B cell (primary cell): ENCODE results near the gene TFEB. TPM values are rescaled to one million over a fixed set of nuclear protein-coding genes. Genes with fewer than 3 reads are reported as not detected.

Source experiments
- ATAC-seq: fragments of 200-7000 bp; cut with Tn5 transposase; one replicate; pipeline ENCODE4 v1.10.0; 2021; ENCODE audit warnings: low read depth, mild to moderate bottlenecking, moderate number of reproducible peaks, moderate library complexity
- CTCF ChIA-PET: fragments of 350-600 bp; sonication (Branson Sonifier 250); formaldehyde crosslinking; loops from one replicate; lab custom pipeline; 2021; ENCODE audit warnings: antibody characterized with exemption, inconsistent platforms; lab: Charles Lee
- POLR2A ChIA-PET: fragments of 350-600 bp; sonication (Branson Sonifier 250); formaldehyde crosslinking; loops from one replicate; lab custom pipeline; 2021; ENCODE audit warnings: antibody characterized with exemption; lab: Charles Lee
- DNase-seq: peaks from one replicate; pipeline ENCODE4 v3.0.0; 2013
- H2AFZ ChIP-seq: 2 replicates; pipeline ENCODE4 v1.6.1; 2012; ENCODE audit warnings: mild to moderate bottlenecking, low read depth, low read length; ENCODE audit not compliant: insufficient read depth, poor library complexity, severe bottlenecking
- H3K27ac ChIP-seq, 2 donors: 1 replicate in 1 of 2; 2 replicates in 1 of 2; pipeline ENCODE4 v1.5.1; 2012 to 2013; ENCODE audit warnings: low read length in 2 of 2, mild to moderate bottlenecking in 2 of 2, moderate library complexity in 1 of 2
- H3K27me3 ChIP-seq, 4 experiments: fragments of 200-600 bp in 1 of 4; sonication (generic) in 1 of 4; replicated peaks in 1 of 4; 1 replicate in 2 of 4; 2 replicates in 2 of 4; pipeline versions ENCODE4 v1.6.1 to v1.7.0; 2013 to 2016; ENCODE audit warnings: low read length in 3 of 4, mild to moderate bottlenecking in 2 of 4, mixed read lengths in 1 of 4, moderate library complexity in 1 of 4; ENCODE audit not compliant: insufficient read depth in 4 of 4, control insufficient read depth in 3 of 4; ENCODE audit errors: control extremely low read depth in 1 of 4
- H3K36me3 ChIP-seq, 2 experiments: replicated peaks in 1 of 2; 1 replicate in 1 of 2; 2 replicates in 1 of 2; pipeline versions ENCODE4 v1.6.1 to v1.7.1; 2013; ENCODE audit warnings: low read length in 1 of 2; ENCODE audit not compliant: insufficient read depth in 2 of 2, control insufficient read depth in 1 of 2; ENCODE audit errors: control extremely low read depth in 1 of 2, extremely low read depth in 1 of 2
- H3K4me1 ChIP-seq, 2 donors: fragments of 200-600 bp in 1 of 2; sonication (generic) in 1 of 2; 1 replicate in 1 of 2; 2 replicates in 1 of 2; pipeline versions ENCODE4 v1.5.1 to v1.6.1; 2013 to 2017; ENCODE audit warnings: low read length in 2 of 2; ENCODE audit not compliant: control insufficient read depth in 2 of 2, insufficient read depth in 2 of 2
- H3K4me2 ChIP-seq: replicated peaks from 2 replicates; pipeline ENCODE3; 2012; ENCODE audit warnings: mild to moderate bottlenecking, low read depth, low read length; ENCODE audit not compliant: poor library complexity, severe bottlenecking
- H3K4me3 ChIP-seq, 5 experiments: fragments of 200-600 bp in 1 of 5; sonication (generic) in 1 of 5; 1 replicate in 3 of 5; 2 replicates in 2 of 5; pipeline versions ENCODE4 v1.5.1 to v1.7.0; 2011 to 2016; ENCODE audit warnings: low read length in 4 of 5, mild to moderate bottlenecking in 4 of 5, low read depth in 2 of 5, control low read depth in 1 of 5, moderate library complexity in 1 of 5; ENCODE audit not compliant: insufficient read depth in 1 of 5; ENCODE audit errors: control extremely low read depth in 1 of 5, extremely low read depth in 1 of 5
- H3K79me2 ChIP-seq: fragments of 200-600 bp; sonication (generic); one replicate; pipeline ENCODE4 v1.6.0; 2016; ENCODE audit warnings: low read length; ENCODE audit not compliant: control insufficient read depth, insufficient read depth
- H3K9ac ChIP-seq: fragments of 200-600 bp; sonication (generic); 2 replicates; pipeline ENCODE4 v1.6.1; 2017; ENCODE audit warnings: mild to moderate bottlenecking, low read length, moderate library complexity
- H3K9me3 ChIP-seq, 3 donors: one replicate each; pipeline versions ENCODE4 v1.6.1 to v1.7.1; 2013; ENCODE audit warnings: low read length in 2 of 3; ENCODE audit not compliant: control insufficient read depth in 2 of 3, insufficient read depth in 1 of 3; ENCODE audit errors: control extremely low read depth in 1 of 3
- H4K20me1 ChIP-seq: 2 replicates; pipeline ENCODE4 v1.6.0; 2012; ENCODE audit warnings: mild to moderate bottlenecking, low read length; ENCODE audit not compliant: insufficient read depth, control insufficient read depth, poor library complexity, severe bottlenecking
- H3K27ac Mint-ChIP-seq: one replicate; pipeline ENCODE4 v1.8.0; 2021; ENCODE audit warnings: mixed read lengths
- H3K27me3 Mint-ChIP-seq: one replicate; pipeline ENCODE4 v1.8.0; 2021; ENCODE audit warnings: mixed read lengths
- H3K4me1 Mint-ChIP-seq: one replicate; pipeline ENCODE4 v1.8.0; 2021; ENCODE audit warnings: mixed read lengths
- H3K4me3 Mint-ChIP-seq: one replicate; pipeline ENCODE4 v1.8.0; 2021; ENCODE audit warnings: mixed read lengths
- H3K9me3 Mint-ChIP-seq: one replicate; pipeline ENCODE4 v1.8.0; 2022; ENCODE audit warnings: mixed read lengths; ENCODE audit not compliant: insufficient read depth
- CTCF ChIP-seq: fragments of 200-600 bp; IDR thresholded peaks from one replicate; pipeline ENCODE4 v1.8.0; 2022; ENCODE audit warnings: antibody characterized with exemption, mild to moderate bottlenecking
- EZH2 ChIP-seq: IDR thresholded peaks from 2 replicates; pipeline ENCODE4 v1.6.1; 2012; ENCODE audit warnings: borderline replicate concordance, low read depth, mild to moderate bottlenecking, moderate library complexity, low read length; ENCODE audit not compliant: insufficient read depth, poor library complexity, severe bottlenecking
- WGBS: methylation state at CpG from one replicate; pipeline ENCODE4 v1.1.5; 2013; ENCODE audit warnings: missing lambda C conversion rate; ENCODE audit not compliant: insufficient coverage; 5-methylcytosine and 5-hydroxymethylcytosine counted together
- intact Hi-C: fragments of 100-400 bp; cut with micrococcal nuclease; formaldehyde crosslinking; loops from one replicate; pipeline ENCODE4 v1.10.0; 2022
- polyA plus RNA-seq: library from polyadenylated mRNA; depleted of rRNA; stranded (reverse); fragments of >200 nt; gene quantifications from 2 replicates; pipeline ENCODE4 v1.2.3, GENCODE V29; 2012
- total RNA-seq, 2 donors: library from RNA; stranded (reverse); fragments of 120-200 nt in 1 of 2; gene quantifications; 1 replicate in 1 of 2; 2 replicates in 1 of 2; pipeline versions ENCODE4 v1.2.3 to v1.2.4, GENCODE V29; 2013 to 2022

Gene TFEB
- total and polyA plus RNA-seq, 2 donors (not counting 1 experiment from before 2014, with no cell fraction given) = 113 to 148 TPM

GRCh38 chr6:41655646-41656001 is 79.8 kb downstream of the TFEB start:
- no peaks in the 10 kb centered on the region for H3K79me2 ChIP-seq
- no peak overlapping the region for H2AFZ ChIP-seq
- no peaks in the 10 kb centered on the region for H3K4me1 ChIP-seq
- WGBS = 74% methylated on average over 9 of the region's 12 CpGs
- POLR2A ChIA-PET = no interaction called here
- H3K4me1 Mint-ChIP-seq = no peaks in the 10 kb centered on the region
- H3K4me3 Mint-ChIP-seq = no peak overlapping the region
- ATAC-seq (no peak), DNase-seq (no peak)
- peaks cover 0 to 23% (median 4%) of the 10 kb centered on the region in 4 experiments for H3K27me3 ChIP-seq
- H3K9ac ChIP-seq = no peak overlapping the region
- no peaks in the 10 kb centered on the region for H4K20me1 ChIP-seq
- CTCF ChIA-PET = no interaction called here
- no peak overlapping the region for H3K27ac Mint-ChIP-seq
- H3K27me3 Mint-ChIP-seq = peaks cover 47% of the 10 kb centered on the region
- H3K9me3 ChIP-seq = no peaks in the 10 kb centered on the region
- H3K27ac ChIP-seq = no peak overlapping the region
- intact Hi-C loops = no loop called here
- no peak overlapping the region for H3K4me3 ChIP-seq
- no peak overlapping the region for H3K4me2 ChIP-seq
- H3K36me3 ChIP-seq = no peaks in the 10 kb centered on the region
- H3K9me3 Mint-ChIP-seq = no peaks in the 10 kb centered on the region
- TF ChIP-seq CTCF (no peak), EZH2 (no peak)

GRCh38 chr6:41655176-41655575 is 80.2 kb downstream of the TFEB start:
- H3K4me3 Mint-ChIP-seq = no peak overlapping the region
- H3K9me3 Mint-ChIP-seq = no peaks in the 10 kb centered on the region
- 100% methylated on average over 2 of the region's 8 CpGs for WGBS
- TF ChIP-seq CTCF (no peak), EZH2 (no peak)
- Histone ChIP-seq H4K20me1 (no peaks in the 10 kb centered on the region), H3K27ac (no peak overlapping the region), H3K36me3 (no peaks in the 10 kb centered on the region), H2AFZ (no peak overlapping the region), H3K27me3 (peaks cover 0 to 20% (median 4%) of the 10 kb centered on the region in 4 experiments), H3K9me3 (no peaks in the 10 kb centered on the region), H3K4me1 (no peaks in the 10 kb centered on the region), H3K79me2 (no peaks in the 10 kb centered on the region), H3K4me2 (no peak overlapping the region), H3K9ac (no peak overlapping the region), H3K4me3 (no peak overlapping the region)
- H3K27me3 Mint-ChIP-seq = peaks cover 43% of the 10 kb centered on the region
- H3K27ac Mint-ChIP-seq = no peak overlapping the region
- POLR2A ChIA-PET = no interaction called here
- DNase-seq (no peak), ATAC-seq (no peak)
- H3K4me1 Mint-ChIP-seq = no peaks in the 10 kb centered on the region
- CTCF ChIA-PET = no interaction called here
- intact Hi-C loops = no loop called here
